ENCODE results near the gene UTS2. TPM values are rescaled to one million over a fixed set of nuclear protein-coding genes. Genes with fewer than 3 reads are reported as not detected.

UTS2 gene
- total RNA-seq, 1 donor from 2014 or later = not detected

- no peak for DNase-seq (ENCODE audit: low read depth in 2 of 2)
Observed at GRCh38 chr1:7863756-7864328, 11.0 kb upstream of the UTS2 start.

GRCh38 chr1:7862211-7863060 is 9.6 kb upstream of the UTS2 start:
- no peak for DNase-seq (ENCODE audit: low read depth in 2 of 2)

GRCh38 chr1:7861452-7861851 is 8.6 kb upstream of the UTS2 start:
- DNase-seq (ENCODE audit: low read depth in 2 of 2) = no peak

GRCh38 chr1:7860130-7860529 is 7.3 kb upstream of the UTS2 start:
- DNase-seq (ENCODE audit: low read depth in 2 of 2) = no peak

GRCh38 chr1:7859406-7859805 is 6.5 kb upstream of the UTS2 start:
- no peak for DNase-seq (ENCODE audit: low read depth in 2 of 2)

- no peak for DNase-seq (ENCODE audit: low read depth in 2 of 2)
Observed at GRCh38 chr1:7857985-7858384, 5.1 kb upstream of the UTS2 start.

- DNase-seq (ENCODE audit: low read depth in 2 of 2) = no peak
Observed at GRCh38 chr1:7857000-7857399, 4.1 kb upstream of the UTS2 start.

- DNase-seq (ENCODE audit: low read depth in 2 of 2) = no peak
Observed at GRCh38 chr1:7856345-7856744, 3.5 kb upstream of the UTS2 start.

- no peak for DNase-seq (ENCODE audit: low read depth in 2 of 2)
Observed at GRCh38 chr1:7853684-7854026, 790 bp upstream of the UTS2 start.

- no peak for DNase-seq (ENCODE audit: low read depth in 2 of 2)
Observed at GRCh38 chr1:7850786-7851185, 2.1 kb downstream of the UTS2 start.

- DNase-seq (ENCODE audit: low read depth in 2 of 2) = no peak
Observed at GRCh38 chr1:7847599-7847998, 5.3 kb downstream of the UTS2 start.

GRCh38 chr1:7846656-7847055 is 6.2 kb downstream of the UTS2 start:
- DNase-seq (ENCODE audit: low read depth in 2 of 2) = no peak

GRCh38 chr1:7845761-7846160 is 7.1 kb downstream of the UTS2 start:
- DNase-seq (ENCODE audit: low read depth in 2 of 2) = no peak

GRCh38 chr1:7842517-7842916 is 10.3 kb downstream of the UTS2 start:
- DNase-seq (ENCODE audit: low read depth in 2 of 2) = no peak

GRCh38 chr1:7839526-7839925 is 13.3 kb downstream of the UTS2 start:
- no peak for DNase-seq (ENCODE audit: low read depth in 2 of 2)

- DNase-seq (ENCODE audit: low read depth in 2 of 2) = no peak
Observed at GRCh38 chr1:7838714-7839113, 14.2 kb downstream of the UTS2 start.

- no peak for DNase-seq (ENCODE audit: low read depth in 2 of 2)
Observed at GRCh38 chr1:7833035-7833434, 19.8 kb downstream of the UTS2 start.

GRCh38 chr1:7831458-7831857 is 21.4 kb downstream of the UTS2 start:
- no peak for DNase-seq (ENCODE audit: low read depth in 2 of 2)

GRCh38 chr1:7827126-7827955 is 25.5 kb downstream of the UTS2 start:
- DNase-seq (ENCODE audit: low read depth in 2 of 2) = peak in 1 of 2 donors; percentile 9

- no peak for DNase-seq (ENCODE audit: low read depth in 2 of 2)
Observed at GRCh38 chr1:7826363-7826762, 26.5 kb downstream of the UTS2 start.

GRCh38 chr1:7824701-7825100 is 28.2 kb downstream of the UTS2 start:
- DNase-seq (ENCODE audit: low read depth in 2 of 2) = no peak

GRCh38 chr1:7821282-7821681 is 31.6 kb downstream of the UTS2 start:
- no peak for DNase-seq (ENCODE audit: low read depth in 2 of 2)

All from dermis microvascular lymphatic vessel endothelial cell (primary cell).